DND-41 (cell line): ENCODE results near the gene NRDC.

Experiments
- ATAC-seq: fragments of 200-7000 bp; cut with Tn5 transposase; 3 replicates; pipeline ENCODE4 v1.9.1; 2021; ENCODE audit warnings: low read depth; ENCODE audit not compliant: insufficient read depth
- DNase-seq: peaks from one replicate; pipeline ENCODE4 v3.0.0-alpha.2; 2020
- H2AFZ ChIP-seq: 2 replicates; pipeline ENCODE4 v1.6.0; 2012; ENCODE audit warnings: low read depth, low read length
- H3K27ac ChIP-seq: 2 replicates; pipeline ENCODE4 v1.5.1; 2012; ENCODE audit warnings: low read length, inconsistent platforms
- H3K27me3 ChIP-seq: fragments of 200-600 bp; sonication (generic); 2 replicates; pipeline ENCODE4 v1.6.0; 2012; ENCODE audit warnings: low read length, mild to moderate bottlenecking, inconsistent platforms; ENCODE audit not compliant: insufficient read depth, poor library complexity
- H3K36me3 ChIP-seq: 2 replicates; pipeline ENCODE4 v1.5.1; 2012; ENCODE audit warnings: low read length, inconsistent platforms; ENCODE audit not compliant: insufficient read depth
- H3K4me1 ChIP-seq: 2 replicates; pipeline ENCODE4 v1.5.1; 2012; ENCODE audit warnings: mild to moderate bottlenecking, low read length; ENCODE audit not compliant: insufficient read depth
- H3K4me2 ChIP-seq: 2 replicates; pipeline ENCODE4 v1.6.0; 2012; ENCODE audit warnings: mild to moderate bottlenecking, moderate library complexity, low read length, inconsistent platforms; ENCODE audit not compliant: insufficient read depth
- H3K4me3 ChIP-seq, 2 experiments: fragments of 200-600 bp in 1 of 2; shearing (Covaris generic) in 1 of 2; 2 replicates each; pipeline ENCODE4 v1.5.1; 2012 to 2016; ENCODE audit warnings: inconsistent platforms in 2 of 2, low read length in 2 of 2, mild to moderate bottlenecking in 2 of 2, low read depth in 1 of 2, moderate library complexity in 1 of 2
- H3K79me2 ChIP-seq: 2 replicates; pipeline ENCODE4 v1.6.0; 2012; ENCODE audit warnings: low read length, inconsistent platforms; ENCODE audit not compliant: insufficient read depth
- H3K9ac ChIP-seq: 2 replicates; pipeline ENCODE4 v1.6.0; 2012; ENCODE audit warnings: low read depth, mild to moderate bottlenecking, inconsistent platforms, low read length, moderate library complexity
- H3K9me3 ChIP-seq: 2 replicates; pipeline ENCODE4 v1.5.1; 2012; ENCODE audit warnings: low read length, moderate library complexity, mild to moderate bottlenecking, inconsistent platforms; ENCODE audit not compliant: insufficient read depth, severe bottlenecking
- H4K20me1 ChIP-seq: 2 replicates; pipeline ENCODE4 v1.6.0; 2012; ENCODE audit warnings: low read length; ENCODE audit not compliant: insufficient read depth
- EZH2 ChIP-seq: IDR thresholded peaks from 3 replicates; pipeline ENCODE4 v1.6.1; 2012; ENCODE audit warnings: borderline replicate concordance, low read depth, mild to moderate bottlenecking, moderate library complexity, low read length, inconsistent platforms; ENCODE audit not compliant: severe bottlenecking
- TF ChIP-seq, protein P1 (sequence below): IDR thresholded peaks from 2 replicates; pipeline ENCODE4 v1.5.1; 2012; ENCODE audit warnings: borderline replicate concordance, low read length, moderate library complexity, mild to moderate bottlenecking; ENCODE audit not compliant: poor library complexity, severe bottlenecking; ENCODE audit errors: extremely low read depth

The NRDC gene

DNA sequence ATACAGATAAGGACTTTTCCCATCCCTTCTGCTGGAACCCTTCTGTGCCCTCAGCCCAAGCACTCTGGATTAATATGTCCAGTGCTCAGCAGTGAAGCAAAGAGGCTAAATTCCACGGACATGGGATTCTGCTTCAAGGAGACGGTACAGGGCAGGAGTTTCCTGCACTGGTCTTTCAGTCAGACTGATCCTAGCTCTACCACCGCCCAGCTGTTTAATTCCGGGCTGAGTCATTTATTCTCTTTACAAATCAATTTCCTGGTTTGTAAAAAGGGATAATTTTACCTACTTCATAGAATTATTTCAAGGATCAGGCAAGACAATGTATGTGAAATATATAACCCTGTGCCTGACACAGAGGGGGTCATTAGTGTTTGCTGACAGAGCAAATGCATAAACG lies 41.6 kb upstream of the NRDC start:
- Histone ChIP-seq H2AFZ (no peak overlapping the region), H3K9ac (no peak overlapping the region), H4K20me1 (no peaks in the 10 kb centered on the region; the same call in 1 of the 2 replicates), H3K79me2 (no peaks in the 10 kb centered on the region), H3K9me3 (no peaks in the 10 kb centered on the region), H3K4me1 (no peaks in the 10 kb centered on the region), H3K4me2 (no peak overlapping the region), H3K4me3 (no peak overlapping the region), H3K27me3 (peaks cover 26% of the 10 kb centered on the region), H3K27ac (no peak overlapping the region), H3K36me3 (no peaks in the 10 kb centered on the region)
- TF ChIP-seq EZH2: no peak
- TF ChIP-seq, protein P1, sequence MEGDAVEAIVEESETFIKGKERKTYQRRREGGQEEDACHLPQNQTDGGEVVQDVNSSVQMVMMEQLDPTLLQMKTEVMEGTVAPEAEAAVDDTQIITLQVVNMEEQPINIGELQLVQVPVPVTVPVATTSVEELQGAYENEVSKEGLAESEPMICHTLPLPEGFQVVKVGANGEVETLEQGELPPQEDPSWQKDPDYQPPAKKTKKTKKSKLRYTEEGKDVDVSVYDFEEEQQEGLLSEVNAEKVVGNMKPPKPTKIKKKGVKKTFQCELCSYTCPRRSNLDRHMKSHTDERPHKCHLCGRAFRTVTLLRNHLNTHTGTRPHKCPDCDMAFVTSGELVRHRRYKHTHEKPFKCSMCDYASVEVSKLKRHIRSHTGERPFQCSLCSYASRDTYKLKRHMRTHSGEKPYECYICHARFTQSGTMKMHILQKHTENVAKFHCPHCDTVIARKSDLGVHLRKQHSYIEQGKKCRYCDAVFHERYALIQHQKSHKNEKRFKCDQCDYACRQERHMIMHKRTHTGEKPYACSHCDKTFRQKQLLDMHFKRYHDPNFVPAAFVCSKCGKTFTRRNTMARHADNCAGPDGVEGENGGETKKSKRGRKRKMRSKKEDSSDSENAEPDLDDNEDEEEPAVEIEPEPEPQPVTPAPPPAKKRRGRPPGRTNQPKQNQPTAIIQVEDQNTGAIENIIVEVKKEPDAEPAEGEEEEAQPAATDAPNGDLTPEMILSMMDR: no peak
- ATAC-seq (no peak), DNase-seq (no peak)

- ATAC-seq: no peak
- no peak for DNase-seq
- peaks cover 25% of the 10 kb centered on the region for H3K27me3 ChIP-seq
- H3K4me1 ChIP-seq: no peaks in the 10 kb centered on the region
- H3K4me2 ChIP-seq: no peak overlapping the region
- H4K20me1 ChIP-seq: no peaks in the 10 kb centered on the region; the same call in 1 of the 2 replicates
- no peaks in the 10 kb centered on the region for H3K79me2 ChIP-seq
- no peak overlapping the region for H2AFZ ChIP-seq
- no peaks in the 10 kb centered on the region for H3K36me3 ChIP-seq
- H3K9ac ChIP-seq: no peak overlapping the region
- no peak for TF ChIP-seq EZH2
- TF ChIP-seq, protein P1: no peak
- no peak overlapping the region for H3K4me3 ChIP-seq
- H3K27ac ChIP-seq: no peak overlapping the region
- H3K9me3 ChIP-seq: no peaks in the 10 kb centered on the region
Observed at GRCh38 chr1:51919684-51920083, 41.2 kb upstream of the NRDC start.

DNA sequence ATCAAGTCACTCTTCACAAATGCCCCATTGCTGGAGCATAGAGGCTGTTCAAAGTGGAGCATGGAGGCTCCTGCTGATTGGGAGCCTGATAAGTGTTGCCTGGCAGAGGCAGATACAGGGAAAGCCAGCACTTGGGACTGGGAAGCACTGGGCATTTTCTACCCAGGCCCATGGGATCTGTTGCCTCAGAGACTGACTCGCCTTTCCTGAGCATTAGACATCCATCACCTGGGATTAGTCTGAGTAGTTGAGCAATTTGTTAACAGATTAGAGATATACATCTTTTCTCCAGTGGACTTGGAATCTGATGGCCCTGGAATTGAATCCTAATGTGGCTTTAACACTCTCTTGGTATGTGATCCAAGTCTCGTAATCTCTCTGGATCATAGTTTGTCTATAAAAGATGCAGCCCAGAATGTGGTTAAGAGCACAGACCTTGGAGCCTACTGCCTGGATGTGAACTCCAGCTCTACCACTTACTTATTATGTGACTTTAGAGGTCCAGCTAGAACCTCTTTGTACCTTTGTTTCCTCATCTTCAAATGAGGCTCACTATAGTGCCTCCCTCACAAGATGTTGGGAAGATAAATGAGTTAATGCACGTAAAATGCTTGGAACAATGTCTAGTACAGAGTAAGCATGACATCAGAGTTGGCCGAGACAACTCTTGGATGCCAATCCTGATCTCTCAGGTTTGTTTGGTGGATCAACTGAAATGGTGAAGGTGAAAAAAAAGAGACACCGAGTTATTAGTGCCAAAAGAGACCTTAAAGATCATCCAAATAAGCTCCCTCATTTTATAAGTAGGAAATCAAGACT lies 38.3 kb upstream of the NRDC start:
- Histone ChIP-seq H3K4me2 (no peak overlapping the region), H3K4me1 (no peaks in the 10 kb centered on the region), H3K27me3 (peaks cover 17% of the 10 kb centered on the region), H4K20me1 (no peaks in the 10 kb centered on the region; the same call in 1 of the 2 replicates), H3K4me3 (no peak overlapping the region), H3K79me2 (no peaks in the 10 kb centered on the region), H3K9me3 (no peaks in the 10 kb centered on the region), H3K27ac (no peak overlapping the region), H3K36me3 (no peaks in the 10 kb centered on the region), H2AFZ (no peak overlapping the region), H3K9ac (no peak overlapping the region)
- ATAC-seq (no peak), DNase-seq (no peak)
- no peak for TF ChIP-seq EZH2
- TF ChIP-seq, protein P1: no peak
